Activated gamma-delta T cell treated with anti-CD3 and anti-CD28 coated beads, Interleukin-2, amount 50 U/mL, for 16 hours (primary cell): ENCODE results near the gene AGPAT4.
"Not testable (repeated sequence)": the region's sequence is repeated elsewhere in the genome, so short reads cannot be mapped to it uniquely, and the experiment has no call there.

Experiments used
- DNase-seq: peaks from one replicate; pipeline ENCODE4 v3.0.0-alpha.2; 2020; ENCODE audit warnings: low read depth

The AGPAT4 gene

DNA sequence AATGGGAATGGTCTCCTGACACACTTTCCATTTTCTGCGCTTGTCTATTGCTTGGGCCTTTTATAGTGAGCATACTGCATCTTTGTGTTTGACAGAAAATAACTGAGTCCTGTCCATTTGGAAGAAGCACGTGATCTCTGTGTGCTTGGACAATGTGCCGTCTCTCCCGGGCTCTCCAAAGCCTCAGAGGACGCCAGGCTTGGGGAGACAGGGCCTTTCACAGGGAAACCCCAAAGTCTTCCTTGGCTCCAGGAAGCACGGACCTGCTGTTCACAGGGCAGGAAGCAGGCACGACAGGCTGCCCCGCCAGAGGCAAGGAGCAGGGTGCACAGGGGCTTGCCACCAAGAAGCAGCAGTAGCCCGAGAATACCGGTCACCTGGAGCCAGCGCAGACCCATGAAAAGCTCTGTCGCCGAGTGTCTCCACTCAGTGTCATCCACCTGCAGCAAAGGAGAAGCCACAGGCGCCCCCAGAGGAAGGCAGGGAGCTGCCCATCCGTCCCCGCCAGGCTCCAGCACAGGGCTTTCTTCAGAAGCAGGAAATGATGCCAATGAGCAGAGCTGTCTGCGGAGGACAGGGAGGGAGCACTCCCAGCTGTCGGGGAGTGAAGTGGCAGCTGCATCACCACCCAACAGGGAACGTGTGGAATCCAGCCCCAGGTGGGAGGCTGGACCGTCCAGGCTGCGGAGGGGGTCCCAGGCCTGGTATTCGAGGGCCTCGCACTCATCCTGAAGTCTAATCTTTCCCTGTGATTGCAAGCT is 135.1 kb downstream of the AGPAT4 start:
- no peak for DNase-seq

- no peak for DNase-seq
Measured at GRCh38 chr6:161137839-161138542, 135.9 kb downstream of the AGPAT4 start.

- no peak for DNase-seq
Measured at GRCh38 chr6:161137320-161137719, 136.5 kb downstream of the AGPAT4 start.

GRCh38 chr6:161136655-161137054 is 137.2 kb downstream of the AGPAT4 start:
- DNase-seq, result no peak

GRCh38 chr6:161135695-161136591 is 137.9 kb downstream of the AGPAT4 start:
- no peak for DNase-seq

- DNase-seq, result no peak
Measured at GRCh38 chr6:161134550-161135298, 139.1 kb downstream of the AGPAT4 start.

GRCh38 chr6:161133963-161134362 is 139.9 kb downstream of the AGPAT4 start:
- DNase-seq, result no peak

DNA sequence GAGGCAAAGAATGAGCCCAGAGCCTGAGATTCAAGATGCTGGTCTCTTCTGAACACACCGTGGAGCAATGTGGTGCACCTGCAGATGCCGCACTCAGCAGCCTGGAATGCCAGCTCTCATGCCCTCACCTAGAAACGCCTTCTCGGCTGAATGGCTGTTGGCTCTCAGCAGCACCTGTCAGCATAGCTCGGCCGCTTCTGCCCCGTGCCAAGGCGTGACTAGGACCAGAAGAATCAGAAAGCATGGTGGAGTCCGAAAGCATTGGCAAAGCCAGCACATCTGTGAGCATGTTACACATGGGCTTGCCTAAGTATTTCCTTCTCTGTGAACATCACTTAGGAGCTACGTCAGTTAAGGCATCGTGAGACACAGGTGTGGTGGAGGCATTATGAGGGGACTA is 141.5 kb downstream of the AGPAT4 start:
- DNase-seq, result no peak

DNA sequence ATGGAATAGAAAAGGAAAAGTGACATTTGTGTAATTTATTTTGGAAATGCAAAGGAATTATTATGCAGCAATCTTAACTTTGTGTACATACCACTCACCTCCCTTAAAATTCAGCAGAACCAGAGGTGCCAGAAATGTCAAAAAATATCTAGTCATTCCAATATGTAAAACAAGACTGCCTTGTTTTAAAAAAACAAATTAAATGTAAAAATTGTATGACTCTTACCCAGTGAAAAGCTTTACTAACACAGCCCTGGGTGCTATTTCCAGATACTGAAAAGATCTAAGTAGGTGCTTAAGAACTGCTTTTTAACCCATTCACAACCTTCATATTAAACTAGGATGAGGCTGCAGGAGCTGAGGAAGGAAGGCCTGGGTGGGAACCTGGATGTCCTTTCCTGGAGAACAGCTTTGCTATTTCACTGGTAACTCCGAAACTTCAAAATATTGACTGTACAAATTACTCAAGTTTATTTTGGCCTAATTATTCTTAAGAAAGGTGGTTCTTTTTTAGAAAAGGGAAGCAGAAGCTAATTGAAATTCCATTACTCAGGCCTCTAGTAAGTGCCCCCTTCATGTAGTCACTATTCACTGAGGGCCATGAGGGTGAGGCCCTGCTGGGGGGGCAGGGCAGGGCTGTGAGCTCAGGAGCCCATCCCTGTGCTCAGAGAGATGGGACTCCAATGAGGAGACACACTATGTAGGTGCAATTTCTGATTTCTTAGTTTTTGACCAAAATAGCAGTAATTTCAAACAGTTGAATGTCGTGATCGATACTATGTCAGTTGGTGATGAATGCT is 142.7 kb downstream of the AGPAT4 start:
- no peak for DNase-seq

- DNase-seq, result no peak
Measured at GRCh38 chr6:161130541-161130940, 143.3 kb downstream of the AGPAT4 start.

- DNase-seq, result no peak
Measured at GRCh38 chr6:161128680-161129196, 145.1 kb downstream of the AGPAT4 start.

- DNase-seq, result no peak
Measured at GRCh38 chr6:161128230-161128629, 145.6 kb downstream of the AGPAT4 start.

- no peak for DNase-seq
Measured at GRCh38 chr6:161127071-161127740, 146.7 kb downstream of the AGPAT4 start.

- DNase-seq, result no peak
Measured at GRCh38 chr6:161125591-161125990, 148.3 kb downstream of the AGPAT4 start.

GRCh38 chr6:161123319-161123718 is 150.5 kb downstream of the AGPAT4 start:
- DNase-seq, result not testable (repeated sequence)

- DNase-seq, result no peak
Measured at GRCh38 chr6:161117942-161118341, 155.9 kb downstream of the AGPAT4 start.

GRCh38 chr6:161117308-161117707 is 156.6 kb downstream of the AGPAT4 start:
- DNase-seq, result no peak

DNA sequence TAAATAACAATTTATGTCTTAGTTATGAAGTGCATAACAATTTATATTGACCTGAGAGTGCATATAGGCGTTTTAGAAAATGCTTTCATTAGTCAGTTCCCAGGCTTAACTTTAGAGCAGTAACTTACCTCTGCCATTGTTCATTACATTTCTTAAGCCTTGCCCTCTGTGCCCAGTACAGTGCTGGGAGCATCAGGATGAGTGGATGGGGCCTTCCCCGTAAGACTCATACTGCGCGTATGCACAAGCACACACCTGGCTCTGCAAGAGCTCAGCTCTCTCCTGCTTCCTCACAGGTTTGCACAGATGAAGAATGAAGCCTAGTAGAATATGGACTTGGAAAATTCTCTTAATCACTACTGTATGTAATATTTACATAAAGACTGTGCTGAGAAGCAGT is 157.3 kb downstream of the AGPAT4 start:
- DNase-seq, result no peak

- DNase-seq, result no peak
Measured at GRCh38 chr6:161115468-161115867, 158.4 kb downstream of the AGPAT4 start.

DNA sequence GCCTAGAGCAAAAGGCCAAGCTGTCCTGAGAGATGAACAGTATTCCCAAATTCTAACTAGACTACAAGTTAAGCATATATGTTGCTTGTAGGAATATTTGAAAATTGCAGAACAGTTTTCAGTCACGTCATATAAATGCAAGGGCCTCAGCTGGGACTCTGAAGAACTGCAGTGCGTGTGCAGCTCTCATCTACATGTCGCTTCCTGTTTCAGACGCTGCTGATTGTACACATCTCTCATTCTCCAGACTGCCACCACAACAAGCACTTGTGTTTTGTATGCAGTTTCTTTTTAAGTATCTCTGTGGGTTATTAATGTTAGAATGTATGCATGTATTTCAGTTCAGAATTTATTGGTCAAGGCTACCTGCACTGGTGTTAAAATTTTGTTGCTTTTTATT is 162.6 kb downstream of the AGPAT4 start:
- DNase-seq, result no peak
